A549 (cell line): Measurements from ENCODE around the gene KCNAB1.

Experiments
- CBX2 ChIP-seq: fragments of 200-600 bp; sonication (generic); IDR thresholded peaks from 2 replicates; pipeline ENCODE4 v1.6.1; 2016; ENCODE audit warnings: low read depth, mild to moderate bottlenecking, borderline replicate concordance
- CHD4 ChIP-seq: fragments of 200-600 bp; sonication (generic); IDR thresholded peaks from 2 replicates; pipeline ENCODE4 v1.6.1; 2016; ENCODE audit warnings: antibody characterized with exemption, mild to moderate bottlenecking, borderline replicate concordance
- HDAC2 ChIP-seq: fragments of 200-600 bp; sonication (generic); IDR thresholded peaks from 2 replicates; pipeline ENCODE4 v1.6.1; 2016
- MAFK ChIP-seq: fragments of 450-650 bp; IDR thresholded peaks from 2 replicates; pipeline ENCODE4 v1.6.1; 2014; ENCODE audit not compliant: partially characterized antibody
- POLR2A ChIP-seq: IDR thresholded peaks from 2 replicates; pipeline ENCODE4 v1.6.1; 2012; ENCODE audit warnings: mild to moderate bottlenecking, low read length
- POLR2AphosphoS2 ChIP-seq: conservative IDR thresholded peaks from 2 replicates; pipeline ENCODE4 v1.6.1; 2012; ENCODE audit warnings: low read length, improper control_type of control experiment, inconsistent platforms
- RAD21 ChIP-seq, 2 experiments: fragments of >200 bp in 1 of 2; sonication (Bioruptor Twin) in 1 of 2; formaldehyde crosslinking in 1 of 2; IDR thresholded peaks in 1 of 2; conservative IDR thresholded peaks in 1 of 2; 2 replicates in 1 of 2; 3 replicates in 1 of 2; pipeline ENCODE4 v1.6.1; 2012 to 2018; ENCODE audit warnings: inconsistent platforms in 1 of 2
- TP53 ChIP-seq: fragments of 250-450 bp; sonication (Bioruptor Pico); IDR thresholded peaks from 2 replicates; pipeline ENCODE4 v1.5.0; 2021; ENCODE audit warnings: mild to moderate bottlenecking, moderate library complexity
- ZFP36 ChIP-seq: fragments of 450-650 bp; IDR thresholded peaks from 2 replicates; pipeline ENCODE4 v1.6.1; 2014; ENCODE audit warnings: borderline replicate concordance; ENCODE audit not compliant: partially characterized antibody
- ZNF302 ChIP-seq: fragments of 250-450 bp; sonication (Bioruptor Pico); IDR thresholded peaks from 2 replicates; pipeline ENCODE4 v1.9.0; 2021; ENCODE audit warnings: inconsistent platforms, mild to moderate bottlenecking, moderate library complexity
- TF ChIP-seq, protein P1 (sequence below): fragments of >200 bp; sonication (Bioruptor Twin); formaldehyde crosslinking; IDR thresholded peaks from 3 replicates; pipeline ENCODE4 v1.5.1; 2016

DNA sequence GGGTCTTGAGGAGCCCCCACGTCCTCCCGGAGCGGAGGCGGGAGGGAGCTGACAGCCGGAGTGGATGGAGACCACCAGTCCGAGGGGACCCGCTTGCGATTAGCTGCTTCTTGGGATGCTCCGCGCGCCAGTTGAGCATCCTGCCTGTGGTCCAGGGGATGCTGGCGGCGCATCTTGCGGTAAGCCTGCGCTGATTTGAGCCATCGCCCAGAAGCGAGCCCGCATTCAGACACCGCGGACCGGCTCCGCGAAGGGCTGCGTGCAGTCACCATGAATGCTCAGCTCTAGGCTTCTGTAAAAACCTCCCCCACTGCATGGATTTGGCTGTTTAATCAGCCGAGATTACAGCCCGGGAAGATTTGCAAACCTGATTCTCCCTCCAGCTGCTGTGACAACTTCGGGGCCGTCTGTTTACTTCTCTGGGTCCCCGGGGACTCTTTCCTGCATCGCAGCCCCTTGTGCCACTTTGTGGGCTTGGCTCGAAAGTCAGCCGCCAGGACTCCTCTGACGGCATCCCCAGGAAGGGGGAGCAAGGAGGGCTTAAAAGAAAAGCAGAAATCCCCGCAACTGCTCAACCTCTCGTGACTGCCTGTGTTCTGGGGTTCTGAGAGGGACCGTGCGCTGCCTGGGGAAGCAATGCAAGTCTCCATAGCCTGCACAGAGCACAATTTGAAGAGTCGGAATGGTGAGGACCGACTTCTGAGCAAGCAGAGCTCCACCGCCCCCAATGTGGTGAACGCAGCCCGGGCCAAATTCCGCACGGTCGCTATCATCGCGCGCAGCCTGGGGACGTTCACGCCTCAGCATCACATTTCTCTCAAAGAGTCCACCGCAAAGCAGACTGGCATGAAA is 171.1 kb downstream of the KCNAB1 start:
- TF ChIP-seq RAD21 (conservative IDR thresholded peaks at IDR 0.05 in 1 of 2, IDR thresholded peaks at IDR 0.05 in 1 of 2) (no peak), POLR2AphosphoS2 (no peak), ZFP36 (no peak), POLR2A (no peak), CHD4 (no peak), ZNF302 (CRISPR knock-in tag) (no peak), MAFK (no peak), HDAC2 (no peak), CBX2 (no peak), TP53 (CRISPR knock-in tag) (no peak)
- TF ChIP-seq, protein P1, sequence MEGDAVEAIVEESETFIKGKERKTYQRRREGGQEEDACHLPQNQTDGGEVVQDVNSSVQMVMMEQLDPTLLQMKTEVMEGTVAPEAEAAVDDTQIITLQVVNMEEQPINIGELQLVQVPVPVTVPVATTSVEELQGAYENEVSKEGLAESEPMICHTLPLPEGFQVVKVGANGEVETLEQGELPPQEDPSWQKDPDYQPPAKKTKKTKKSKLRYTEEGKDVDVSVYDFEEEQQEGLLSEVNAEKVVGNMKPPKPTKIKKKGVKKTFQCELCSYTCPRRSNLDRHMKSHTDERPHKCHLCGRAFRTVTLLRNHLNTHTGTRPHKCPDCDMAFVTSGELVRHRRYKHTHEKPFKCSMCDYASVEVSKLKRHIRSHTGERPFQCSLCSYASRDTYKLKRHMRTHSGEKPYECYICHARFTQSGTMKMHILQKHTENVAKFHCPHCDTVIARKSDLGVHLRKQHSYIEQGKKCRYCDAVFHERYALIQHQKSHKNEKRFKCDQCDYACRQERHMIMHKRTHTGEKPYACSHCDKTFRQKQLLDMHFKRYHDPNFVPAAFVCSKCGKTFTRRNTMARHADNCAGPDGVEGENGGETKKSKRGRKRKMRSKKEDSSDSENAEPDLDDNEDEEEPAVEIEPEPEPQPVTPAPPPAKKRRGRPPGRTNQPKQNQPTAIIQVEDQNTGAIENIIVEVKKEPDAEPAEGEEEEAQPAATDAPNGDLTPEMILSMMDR: no peak
